A172 (cell line): ENCODE results near the gene AMMECR1L. TPM values are rescaled to one million over a fixed set of nuclear protein-coding genes. Genes with fewer than 3 reads are reported as not detected.
A peak's percentile ranks its signal among the peaks of the same experiment; 100 is the strongest.
"Not testable (repeated sequence)": the region's sequence is repeated elsewhere in the genome, so short reads cannot be mapped to it uniquely, and the experiment has no call there.

Experiments
- DNase-seq: peaks from one replicate; pipeline ENCODE4 v3.0.0-alpha.2; 2015; ENCODE audit warnings: low spot score
- total RNA-seq: library from RNA; depleted of rRNA; stranded (reverse); fragments of >200 nt; shearing (Covaris generic); gene quantifications from 2 replicates; pipeline ENCODE4 v1.2.3, GENCODE V29; 2014; rRNA removed

The AMMECR1L gene
- total RNA-seq: 12.3 and 15.8 TPM in 2 replicates

- peak; percentile 73 for DNase-seq
Observed at GRCh38 chr2:127885780-127886592, at the start of gene AMMECR1L. AMMECR1L (minus strand) TSS chr2:127885956; CDS start chr2:127874234, 11,722 bp downstream.

GRCh38 chr2:127935337-127935736 lies 49.6 kb upstream of the AMMECR1L start:
- no peak for DNase-seq

- DNase-seq: peak; percentile 79
Observed at GRCh38 chr2:127932199-127932876, 46.6 kb upstream of the AMMECR1L start.

- no peak for DNase-seq
Observed at GRCh38 chr2:127929449-127929848, 43.7 kb upstream of the AMMECR1L start.

GRCh38 chr2:127927384-127927783 lies 41.6 kb upstream of the AMMECR1L start:
- no peak for DNase-seq

GRCh38 chr2:127917916-127918315 lies 32.2 kb upstream of the AMMECR1L start:
- DNase-seq: no peak

- peak; percentile 60 for DNase-seq
Observed at GRCh38 chr2:127913808-127914457, 28.2 kb upstream of the AMMECR1L start.

DNA sequence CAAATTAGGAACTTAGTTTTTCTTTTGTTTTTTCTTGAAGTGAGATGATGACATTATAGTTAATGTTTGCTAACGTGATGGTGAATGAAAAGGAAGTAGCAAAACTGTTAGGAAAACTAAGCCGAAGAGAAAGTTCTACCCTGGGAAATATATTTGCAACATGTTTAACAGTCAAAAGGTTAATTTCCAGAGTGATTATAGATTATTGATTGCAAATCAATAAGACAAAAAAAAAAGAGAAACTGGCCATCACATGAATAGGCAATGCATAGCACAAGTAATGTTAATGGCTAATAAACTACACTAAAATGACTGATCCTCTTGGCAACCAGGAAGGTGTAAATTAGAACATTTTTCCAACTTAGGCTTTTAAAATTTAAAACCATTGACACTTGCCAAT lies 26.0 kb upstream of the AMMECR1L start:
- no peak for DNase-seq

- no peak for DNase-seq
Observed at GRCh38 chr2:127910415-127910814, 24.7 kb upstream of the AMMECR1L start.

GRCh38 chr2:127909019-127909418 lies 23.3 kb upstream of the AMMECR1L start:
- DNase-seq: no peak

DNA sequence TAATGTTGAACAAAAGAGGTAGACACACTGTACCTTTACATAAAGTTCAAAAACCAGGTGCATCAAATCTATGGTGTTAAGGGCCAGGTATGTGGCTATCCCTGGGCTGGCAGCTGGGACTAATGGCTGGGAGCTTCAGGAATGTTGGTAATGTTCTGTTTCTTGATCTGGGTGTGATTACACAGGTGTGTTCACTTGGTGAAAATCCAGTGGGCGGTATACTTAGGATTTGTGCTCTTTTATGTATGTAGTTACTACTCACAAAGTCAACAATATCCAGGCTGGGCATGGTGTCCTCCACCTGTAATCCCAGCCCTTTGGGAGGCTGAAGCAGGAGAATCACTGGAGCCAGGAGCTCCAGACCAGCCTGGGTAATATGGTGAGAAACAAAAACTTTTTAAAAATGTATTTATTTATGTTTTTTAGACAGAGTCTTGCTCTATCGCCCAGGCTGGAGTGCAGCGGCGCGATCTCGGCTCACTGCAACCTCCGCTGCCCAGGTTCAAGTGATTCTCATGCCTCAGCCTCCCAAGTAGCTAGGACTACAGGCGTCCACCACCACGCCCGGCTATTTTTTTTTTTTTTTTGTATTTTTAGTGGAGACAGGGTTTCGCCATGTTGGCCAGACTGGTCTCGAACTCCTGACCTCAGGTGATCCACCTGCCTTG lies 22.1 kb upstream of the AMMECR1L start:
- not testable (repeated sequence) for DNase-seq

DNA sequence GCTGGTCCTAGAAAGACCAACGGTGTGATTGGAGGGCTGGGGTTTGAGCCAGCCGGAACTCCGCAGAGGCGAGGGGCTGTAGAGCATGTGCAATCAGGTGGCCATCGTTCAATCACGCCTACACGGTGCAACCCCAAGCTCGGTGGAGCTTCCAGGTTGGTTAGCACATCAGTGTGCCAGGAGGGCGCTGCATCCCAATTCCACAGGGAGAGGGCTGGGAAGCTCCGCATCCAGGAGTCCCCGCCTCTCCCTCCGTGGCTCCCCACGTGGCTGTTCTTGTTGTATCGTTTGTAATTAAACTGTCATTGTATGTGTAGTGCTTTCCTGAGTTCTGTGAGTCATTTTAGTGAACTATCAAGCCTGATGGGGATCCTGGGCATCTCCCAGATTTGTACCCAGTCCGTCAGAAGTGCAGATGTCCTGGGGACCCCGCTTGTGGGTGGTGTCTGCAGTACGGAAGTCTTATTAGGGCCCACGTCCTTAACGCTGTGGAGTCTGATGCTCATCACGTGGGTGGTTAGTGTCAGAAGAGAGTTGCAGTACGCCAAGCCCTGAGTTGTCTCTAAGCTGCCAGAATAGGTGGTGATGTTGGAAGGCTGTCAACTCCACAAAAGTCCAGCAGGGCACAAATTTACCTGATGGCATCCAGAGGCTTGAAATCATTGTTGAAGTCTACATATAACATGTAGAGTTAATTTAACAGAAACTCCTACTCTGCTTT lies 20.6 kb upstream of the AMMECR1L start:
- no peak for DNase-seq

- no peak for DNase-seq
Observed at GRCh38 chr2:127901339-127902056, 15.7 kb upstream of the AMMECR1L start.

DNA sequence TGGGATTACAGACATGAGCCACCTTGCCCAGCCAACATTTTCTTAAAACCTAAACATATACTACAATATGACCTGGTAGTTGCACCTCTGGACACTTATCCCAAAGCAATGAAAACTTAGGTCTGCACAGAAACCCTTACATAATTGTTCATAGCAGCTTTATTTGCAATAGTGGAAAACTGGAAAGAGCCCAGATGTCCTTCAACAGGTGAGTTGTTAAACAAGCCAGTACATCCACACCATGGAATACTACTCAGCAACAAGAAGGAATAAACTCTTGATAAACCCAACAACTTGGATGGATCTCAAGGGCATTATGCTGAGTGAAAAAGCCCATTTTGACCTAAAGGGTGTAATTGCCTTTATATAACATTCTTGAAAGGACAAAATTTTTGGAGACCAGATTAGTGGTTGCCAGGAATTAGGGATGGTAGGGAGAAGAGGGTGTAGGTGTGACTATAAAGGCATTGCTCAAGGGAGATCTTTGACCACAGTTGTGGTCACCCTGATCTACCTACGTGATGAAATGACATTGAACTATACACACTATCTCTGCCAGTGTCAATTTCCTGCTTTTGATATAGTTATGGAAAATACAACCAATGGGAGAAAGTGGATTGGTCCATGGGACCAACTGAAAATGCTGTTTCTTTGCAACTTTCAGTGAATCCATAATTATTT lies 11.9 kb upstream of the AMMECR1L start:
- DNase-seq: no peak

GRCh38 chr2:127893494-127893893 lies 7.7 kb upstream of the AMMECR1L start:
- no peak for DNase-seq

- DNase-seq: no peak
Observed at GRCh38 chr2:127893033-127893432, 7.3 kb upstream of the AMMECR1L start.

- no peak for DNase-seq
Observed at GRCh38 chr2:127891811-127892210, 6.1 kb upstream of the AMMECR1L start.

- DNase-seq: not testable (repeated sequence)
Observed at GRCh38 chr2:127890756-127891155, 5.0 kb upstream of the AMMECR1L start.

GRCh38 chr2:127888772-127889171 lies 3.0 kb upstream of the AMMECR1L start:
- no peak for DNase-seq

DNA sequence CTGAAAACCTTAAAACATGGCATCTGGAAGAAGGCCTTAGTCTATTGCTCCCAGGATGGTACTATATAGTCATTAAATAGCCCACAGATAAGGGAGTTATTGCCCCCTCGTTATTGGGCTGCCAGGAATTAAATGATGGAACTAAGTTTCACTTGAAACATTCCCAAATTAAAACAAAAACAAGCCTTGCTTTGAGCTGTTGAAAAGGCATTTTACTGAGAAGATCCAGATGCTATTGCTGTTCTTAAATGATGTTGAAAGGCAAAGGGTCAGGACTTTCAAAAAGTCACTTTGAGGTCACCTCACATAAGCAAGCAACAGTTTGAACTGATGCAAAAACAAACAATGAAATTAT lies 2.0 kb upstream of the AMMECR1L start:
- no peak for DNase-seq
